Esophagus squamous epithelium (tissue), 4 donors: ENCODE measurements around the gene CPNE7.

Experiments used
- POLR2A ChIP-seq, 4 donors: fragments of 450-650 bp; IDR thresholded peaks; one replicate each; pipeline ENCODE4 v1.6.1; 2017; ENCODE audit warnings: antibody characterized with exemption in 4 of 4, mild to moderate bottlenecking in 4 of 4, moderate library complexity in 3 of 4
- TF ChIP-seq, protein P1 (sequence below), 6 experiments: fragments of 450-650 bp in 4 of 6; fragments of 200-600 bp in 2 of 6; sonication (generic) in 2 of 6; IDR thresholded peaks; one replicate each; pipeline ENCODE4 v1.5.1; 2016 to 2019; ENCODE audit warnings: antibody characterized with exemption in 6 of 6, mild to moderate bottlenecking in 4 of 6, moderate library complexity in 4 of 6

DNA sequence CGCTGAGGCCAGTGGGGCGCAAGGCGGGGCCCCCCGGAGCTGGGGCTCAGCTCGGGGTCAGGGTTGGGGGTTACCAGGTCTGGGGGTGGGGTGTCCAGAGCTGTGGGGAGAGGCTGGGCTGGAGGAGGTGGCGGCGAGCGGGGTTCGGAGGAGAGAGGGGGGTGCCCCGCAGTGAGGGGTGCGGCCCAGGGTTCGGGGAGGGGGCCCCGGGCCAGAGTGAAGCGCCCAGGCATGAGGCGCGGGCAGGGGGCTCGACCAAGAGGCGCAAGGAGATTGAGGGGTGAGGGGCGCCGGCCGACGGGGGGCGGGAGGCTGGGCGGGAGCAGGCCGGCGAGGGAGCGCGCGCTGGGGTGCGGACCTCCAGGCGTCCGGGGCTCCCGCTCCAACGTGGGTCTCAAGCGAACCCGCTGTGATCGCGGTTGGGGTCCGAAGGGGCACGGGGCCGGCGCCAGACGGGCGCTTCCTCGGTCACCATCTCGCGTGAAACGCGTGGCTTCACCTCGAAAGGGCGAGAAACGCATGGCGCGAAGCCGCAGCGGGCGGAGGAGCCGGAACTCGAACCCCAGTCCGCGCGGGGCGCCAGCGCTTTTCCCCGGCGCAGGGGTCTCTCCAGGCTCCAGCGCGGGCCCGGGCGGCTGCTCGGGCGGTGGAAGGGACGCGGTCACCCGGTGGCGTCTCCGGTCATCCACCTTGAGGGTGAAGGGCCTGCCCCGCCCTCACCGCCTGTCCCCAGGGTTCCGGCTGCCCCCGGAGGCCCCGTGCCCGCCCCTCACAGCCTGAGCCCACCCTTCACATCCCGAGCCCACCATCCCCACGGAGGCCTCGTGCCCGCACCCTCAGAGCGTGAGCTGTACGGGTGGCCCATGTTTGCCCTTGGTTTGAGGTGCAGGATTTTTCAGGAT lies 846 bp downstream of the CPNE7 start:
- TF ChIP-seq, protein P1, sequence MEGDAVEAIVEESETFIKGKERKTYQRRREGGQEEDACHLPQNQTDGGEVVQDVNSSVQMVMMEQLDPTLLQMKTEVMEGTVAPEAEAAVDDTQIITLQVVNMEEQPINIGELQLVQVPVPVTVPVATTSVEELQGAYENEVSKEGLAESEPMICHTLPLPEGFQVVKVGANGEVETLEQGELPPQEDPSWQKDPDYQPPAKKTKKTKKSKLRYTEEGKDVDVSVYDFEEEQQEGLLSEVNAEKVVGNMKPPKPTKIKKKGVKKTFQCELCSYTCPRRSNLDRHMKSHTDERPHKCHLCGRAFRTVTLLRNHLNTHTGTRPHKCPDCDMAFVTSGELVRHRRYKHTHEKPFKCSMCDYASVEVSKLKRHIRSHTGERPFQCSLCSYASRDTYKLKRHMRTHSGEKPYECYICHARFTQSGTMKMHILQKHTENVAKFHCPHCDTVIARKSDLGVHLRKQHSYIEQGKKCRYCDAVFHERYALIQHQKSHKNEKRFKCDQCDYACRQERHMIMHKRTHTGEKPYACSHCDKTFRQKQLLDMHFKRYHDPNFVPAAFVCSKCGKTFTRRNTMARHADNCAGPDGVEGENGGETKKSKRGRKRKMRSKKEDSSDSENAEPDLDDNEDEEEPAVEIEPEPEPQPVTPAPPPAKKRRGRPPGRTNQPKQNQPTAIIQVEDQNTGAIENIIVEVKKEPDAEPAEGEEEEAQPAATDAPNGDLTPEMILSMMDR (IDR thresholded peaks at IDR 0.05): no peak
- TF ChIP-seq POLR2A (IDR thresholded peaks at IDR 0.05): no peak
